Upper lobe of left lung (tissue), 6 donors: ENCODE results near the gene ZDHHC23. TPM values are rescaled to one million over a fixed set of nuclear protein-coding genes. Genes with fewer than 3 reads are reported as not detected.

Experiments used
- ATAC-seq, 2 donors: fragments of 200-7000 bp; cut with Tn5 transposase; one replicate each; pipeline ENCODE4 v1.9.1; 2022; ENCODE audit warnings: mild to moderate bottlenecking in 2 of 2, moderate library complexity in 2 of 2; ENCODE audit not compliant: low FRiP score in 2 of 2
- DNase-seq, 2 donors: peaks; one replicate each; pipeline ENCODE4 v3.0.0-alpha.2; 2019 to 2020
- H3K27ac ChIP-seq, 4 donors: fragments of 200-600 bp; sonication (generic); one replicate each; pipeline ENCODE4 v1.5.1; 2016 to 2019
- H3K27me3 ChIP-seq, 4 donors: fragments of 200-600 bp; sonication (generic); one replicate each; pipeline ENCODE4 v1.5.1; 2017 to 2019
- H3K36me3 ChIP-seq, 4 donors: fragments of 200-600 bp; sonication (generic); one replicate each; pipeline ENCODE4 v1.5.1; 2016 to 2019
- H3K4me1 ChIP-seq, 4 donors: fragments of 200-600 bp; sonication (generic); one replicate each; pipeline ENCODE4 v1.5.1; 2018 to 2019
- H3K4me3 ChIP-seq, 4 donors: fragments of 200-600 bp; sonication (generic); one replicate each; pipeline ENCODE4 v1.5.1; 2017 to 2019; ENCODE audit warnings: mild to moderate bottlenecking in 2 of 4, moderate library complexity in 1 of 4
- H3K9me3 ChIP-seq, 4 donors: fragments of 200-600 bp; sonication (generic); one replicate each; pipeline ENCODE4 v1.5.1; 2018 to 2019
- EP300 ChIP-seq, 4 donors: sonication (generic); formaldehyde crosslinking; IDR thresholded peaks; one replicate each; pipeline ENCODE4 v1.5.1; 2017; ENCODE audit warnings: antibody characterized with exemption in 4 of 4, control low read depth in 2 of 4
- POLR2A ChIP-seq, 4 donors: fragments of 450-650 bp; IDR thresholded peaks; one replicate each; pipeline ENCODE4 v1.5.1; 2016 to 2017; ENCODE audit warnings: antibody characterized with exemption in 4 of 4, mild to moderate bottlenecking in 2 of 4
- POLR2AphosphoS5 ChIP-seq, 2 donors: sonication (generic); formaldehyde crosslinking; IDR thresholded peaks; one replicate each; pipeline ENCODE4 v1.5.1; 2017; ENCODE audit warnings: antibody characterized with exemption in 2 of 2
- WGBS, 2 donors: methylation state at CpG; one replicate each; pipeline ENCODE4 v1.1.5; 2017 to 2018; 5-methylcytosine and 5-hydroxymethylcytosine counted together
- total RNA-seq, 6 donors: library from RNA; depleted of rRNA in 4 of 6; stranded (reverse); fragments of >200 nt in 4 of 6; gene quantifications; one replicate each; pipeline versions ENCODE4 v1.1.0 to v1.2.1, GENCODE V29; 2016 to 2021
- TF ChIP-seq, protein P1 (sequence below), 6 experiments: fragments of 450-650 bp in 4 of 6; fragments of 200-600 bp in 2 of 6; sonication (generic) in 2 of 6; IDR thresholded peaks; one replicate each; pipeline ENCODE4 v1.5.1; 2016 to 2019; ENCODE audit warnings: antibody characterized with exemption in 6 of 6
- donor health status: DM: no; HTN: no; CAD: no; lungs with moderate emphysema.
- donor health status: DM: no; HTN: yes; CAD: no; lungs with severe emphysema.

ZDHHC23 gene
- total RNA-seq, 6 donors from 2014 or later, result 5.2 to 12.1 (median 9.7) TPM

DNA sequence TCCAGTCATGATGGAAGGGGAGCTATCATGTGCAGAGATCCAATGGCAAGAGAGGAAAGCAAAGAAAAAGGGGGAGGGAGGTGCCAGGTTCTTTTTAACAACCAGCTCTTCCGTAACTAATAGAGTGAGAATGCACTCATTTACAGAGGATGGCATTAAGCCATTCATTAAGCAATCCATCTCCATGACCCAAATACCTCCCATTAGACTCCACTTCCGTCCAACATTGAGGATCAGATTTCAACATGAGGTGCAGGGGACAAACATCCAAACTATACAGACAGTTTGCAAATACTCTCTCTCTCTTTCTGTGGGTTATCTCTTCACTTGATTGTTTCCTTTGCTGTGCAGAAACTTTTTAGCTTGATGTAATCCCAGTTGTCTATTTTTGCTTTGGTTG lies 21.2 kb downstream of the ZDHHC23 start:
- ATAC-seq (no peak), DNase-seq (no peak)
- Histone ChIP-seq H3K27me3 (no peaks in the 10 kb centered on the region), H3K4me1 (peaks cover 0 to 2% (median 0%) of the 10 kb centered on the region in 4 donors), H3K4me3 (no peak overlapping the region), H3K9me3 (peaks cover 0 to 9% (median 1%) of the 10 kb centered on the region in 4 donors), H3K27ac (no peak overlapping the region), H3K36me3 (peaks cover 0 to 4% (median 0%) of the 10 kb centered on the region in 4 donors)
- TF ChIP-seq EP300 (IDR thresholded peaks at IDR 0.05) (no peak), POLR2AphosphoS5 (IDR thresholded peaks at IDR 0.05) (no peak), POLR2A (IDR thresholded peaks at IDR 0.05) (no peak)
- TF ChIP-seq, protein P1, sequence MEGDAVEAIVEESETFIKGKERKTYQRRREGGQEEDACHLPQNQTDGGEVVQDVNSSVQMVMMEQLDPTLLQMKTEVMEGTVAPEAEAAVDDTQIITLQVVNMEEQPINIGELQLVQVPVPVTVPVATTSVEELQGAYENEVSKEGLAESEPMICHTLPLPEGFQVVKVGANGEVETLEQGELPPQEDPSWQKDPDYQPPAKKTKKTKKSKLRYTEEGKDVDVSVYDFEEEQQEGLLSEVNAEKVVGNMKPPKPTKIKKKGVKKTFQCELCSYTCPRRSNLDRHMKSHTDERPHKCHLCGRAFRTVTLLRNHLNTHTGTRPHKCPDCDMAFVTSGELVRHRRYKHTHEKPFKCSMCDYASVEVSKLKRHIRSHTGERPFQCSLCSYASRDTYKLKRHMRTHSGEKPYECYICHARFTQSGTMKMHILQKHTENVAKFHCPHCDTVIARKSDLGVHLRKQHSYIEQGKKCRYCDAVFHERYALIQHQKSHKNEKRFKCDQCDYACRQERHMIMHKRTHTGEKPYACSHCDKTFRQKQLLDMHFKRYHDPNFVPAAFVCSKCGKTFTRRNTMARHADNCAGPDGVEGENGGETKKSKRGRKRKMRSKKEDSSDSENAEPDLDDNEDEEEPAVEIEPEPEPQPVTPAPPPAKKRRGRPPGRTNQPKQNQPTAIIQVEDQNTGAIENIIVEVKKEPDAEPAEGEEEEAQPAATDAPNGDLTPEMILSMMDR (IDR thresholded peaks at IDR 0.05), result no peak
- WGBS, 2 donors, result 44 to 48% methylated on average over 2 of the region's 2 CpGs

DNA sequence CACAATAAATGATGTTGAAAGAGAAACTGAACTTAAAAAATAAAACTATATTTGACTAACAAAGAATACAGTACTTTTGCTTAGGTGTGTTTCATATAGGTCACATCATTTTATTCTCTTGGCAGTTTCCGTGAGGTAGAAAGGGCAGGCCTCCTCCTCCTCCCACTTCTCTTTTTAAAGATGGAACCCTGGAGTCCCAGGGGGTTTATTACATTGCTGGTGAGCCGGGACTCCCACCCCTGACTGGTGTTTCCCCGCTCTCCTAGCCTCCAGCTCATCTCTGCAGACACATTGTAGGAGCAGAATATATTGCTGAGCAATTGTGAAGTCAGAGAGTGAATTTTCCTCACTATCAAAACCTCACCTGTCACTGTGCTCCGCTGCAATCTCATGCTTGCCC lies 30.0 kb downstream of the ZDHHC23 start:
- 90 to 100% methylated on average over 4 of the region's 4 CpGs for WGBS, 2 donors
- DNase-seq (no peak), ATAC-seq (no peak)
- no peak overlapping the region for H3K27ac ChIP-seq
- H3K27me3 ChIP-seq, result no peaks in the 10 kb centered on the region
- TF ChIP-seq POLR2A (IDR thresholded peaks at IDR 0.05) (no peak), POLR2AphosphoS5 (IDR thresholded peaks at IDR 0.05) (no peak), EP300 (IDR thresholded peaks at IDR 0.05) (no peak)
- TF ChIP-seq, protein P1 (IDR thresholded peaks at IDR 0.05), result no peak
- H3K4me3 ChIP-seq, result no peak overlapping the region
- peaks cover 0 to 48% (median 5%) of the 10 kb centered on the region in 4 donors for H3K36me3 ChIP-seq
- H3K9me3 ChIP-seq, result peaks cover 0 to 9% (median 1%) of the 10 kb centered on the region in 4 donors
- H3K4me1 ChIP-seq, result no peaks in the 10 kb centered on the region

DNA sequence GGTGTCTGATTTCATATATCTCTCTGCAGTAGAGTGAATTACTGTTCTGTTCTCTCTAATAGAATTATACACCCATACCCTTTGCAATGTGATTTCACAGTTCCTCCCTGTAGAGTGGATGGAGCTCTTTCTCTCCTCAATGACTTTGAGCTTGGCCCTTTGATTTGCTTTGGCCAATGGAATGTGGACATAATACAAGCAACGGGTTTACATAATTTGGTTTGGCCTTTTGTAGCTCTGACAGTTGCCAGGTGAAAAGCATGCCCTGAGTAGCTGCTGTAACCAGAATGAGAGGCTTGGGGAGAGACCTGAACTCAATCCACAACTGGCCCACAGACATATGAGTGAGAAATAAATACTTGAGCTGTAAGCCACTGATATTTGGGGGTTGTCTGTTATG lies 32.1 kb downstream of the ZDHHC23 start:
- TF ChIP-seq EP300 (IDR thresholded peaks at IDR 0.05) (no peak), POLR2AphosphoS5 (IDR thresholded peaks at IDR 0.05) (no peak), POLR2A (IDR thresholded peaks at IDR 0.05) (no peak)
- TF ChIP-seq, protein P1 (IDR thresholded peaks at IDR 0.05), result no peak
- Histone ChIP-seq H3K27me3 (no peaks in the 10 kb centered on the region), H3K9me3 (no peaks in the 10 kb centered on the region), H3K4me1 (no peaks in the 10 kb centered on the region), H3K27ac (no peak overlapping the region), H3K4me3 (no peak overlapping the region), H3K36me3 (peaks cover 0 to 53% (median 8%) of the 10 kb centered on the region in 4 donors)
- WGBS, 2 donors, result 57 to 95% methylated on average over 1 of the region's 1 CpG
- DNase-seq (no peak), ATAC-seq (no peak)

DNA sequence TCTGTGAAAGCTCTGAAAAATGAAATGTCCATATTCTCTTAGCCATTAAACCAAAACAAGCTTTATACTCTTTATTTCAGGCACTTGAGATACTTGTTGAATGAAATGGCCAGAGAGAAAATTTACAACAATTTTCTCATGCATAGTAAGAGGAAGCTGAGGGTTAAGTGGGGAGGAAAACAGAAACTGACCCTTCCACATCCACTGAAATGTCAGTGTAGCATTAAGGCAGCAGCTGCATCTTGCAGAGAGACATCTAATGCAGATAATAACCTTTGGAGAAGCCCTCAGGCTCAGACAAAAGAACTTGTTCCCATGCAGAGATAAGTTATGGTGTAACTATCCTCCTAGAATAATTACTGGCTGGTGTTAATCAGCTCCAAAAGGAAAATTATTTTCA lies 34.0 kb downstream of the ZDHHC23 start:
- DNase-seq (no peak), ATAC-seq (no peak)
- Histone ChIP-seq H3K4me3 (no peak overlapping the region), H3K9me3 (no peaks in the 10 kb centered on the region), H3K27ac (no peak overlapping the region), H3K4me1 (no peaks in the 10 kb centered on the region), H3K27me3 (no peaks in the 10 kb centered on the region), H3K36me3 (peaks cover 0 to 42% (median 8%) of the 10 kb centered on the region in 4 donors)
- TF ChIP-seq POLR2AphosphoS5 (IDR thresholded peaks at IDR 0.05) (no peak), POLR2A (IDR thresholded peaks at IDR 0.05) (no peak), EP300 (IDR thresholded peaks at IDR 0.05) (no peak)
- TF ChIP-seq, protein P1 (IDR thresholded peaks at IDR 0.05), result no peak

DNA sequence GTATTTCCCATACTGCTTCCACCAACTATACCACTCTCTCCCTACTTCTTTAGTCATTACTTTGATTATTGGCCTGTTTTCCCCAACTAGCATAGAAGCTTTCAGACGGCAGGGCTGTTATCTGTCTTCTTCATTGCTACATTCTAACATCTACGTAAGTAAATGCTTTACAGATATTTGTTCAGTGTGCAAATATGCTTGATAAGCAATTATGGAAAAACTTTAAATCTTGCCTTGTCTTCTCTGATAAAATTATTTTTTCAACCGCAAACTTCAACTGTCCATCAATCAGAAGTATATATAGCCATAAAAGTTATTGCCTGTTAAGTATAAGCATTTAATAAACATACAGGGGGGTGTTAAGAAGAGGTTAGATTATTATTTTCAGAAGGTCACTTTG lies 35.7 kb downstream of the ZDHHC23 start:
- no peaks in the 10 kb centered on the region for H3K27me3 ChIP-seq
- H3K27ac ChIP-seq, result no peak overlapping the region
- H3K36me3 ChIP-seq, result peaks cover 0 to 26% (median 7%) of the 10 kb centered on the region in 4 donors
- DNase-seq, result no peak
- TF ChIP-seq, protein P1 (IDR thresholded peaks at IDR 0.05), result no peak
- TF ChIP-seq EP300 (IDR thresholded peaks at IDR 0.05), result no peak
- no peak for TF ChIP-seq POLR2AphosphoS5 (IDR thresholded peaks at IDR 0.05)
- TF ChIP-seq POLR2A (IDR thresholded peaks at IDR 0.05), result no peak
- H3K4me1 ChIP-seq, result no peaks in the 10 kb centered on the region
- H3K9me3 ChIP-seq, result no peaks in the 10 kb centered on the region
- 89 to 97% methylated on average over 3 of the region's 3 CpGs for WGBS, 2 donors
- no peak for ATAC-seq
- H3K4me3 ChIP-seq, result no peak overlapping the region
